Prostate gland (tissue), 2 donors: Measurements from ENCODE around the gene VWA1. TPM values are rescaled to one million over a fixed set of nuclear protein-coding genes. Genes with fewer than 3 reads are reported as not detected.
A peak's percentile ranks its signal among the peaks of the same experiment; 100 is the strongest.
"Not testable (repeated sequence)": the region's sequence is repeated elsewhere in the genome, so short reads cannot be mapped to it uniquely, and the experiment has no call there.

Experiments
- DNase-seq: peaks from one replicate; pipeline ENCODE4 v3.0.0-alpha.2; 2019; ENCODE audit warnings: low spot score
- H3K27ac ChIP-seq, 2 donors: fragments of 200-600 bp; sonication (generic); 2 replicates each; pipeline ENCODE4 v1.5.1; 2017 to 2019
- H3K27me3 ChIP-seq: fragments of 200-600 bp; sonication (generic); replicated peaks from 2 replicates; pipeline ENCODE4 v1.5.1; 2019; ENCODE audit not compliant: insufficient read depth
- H3K36me3 ChIP-seq, 2 donors: fragments of 200-600 bp; sonication (generic); 1 replicate in 1 of 2; 2 replicates in 1 of 2; pipeline versions ENCODE4 v1.5.1 to v1.8.1; 2017 to 2019
- H3K4me1 ChIP-seq: fragments of 200-600 bp; sonication (generic); replicated peaks from 2 replicates; pipeline ENCODE4 v1.5.1; 2019
- H3K4me3 ChIP-seq, 2 donors: fragments of 200-600 bp; sonication (generic); 2 replicates each; pipeline ENCODE4 v1.5.1; 2017 to 2019
- H3K9me3 ChIP-seq: fragments of 200-600 bp; sonication (generic); 2 replicates; pipeline ENCODE4 v1.5.1; 2017
- CTCF ChIP-seq, 4 experiments: fragments of 200-600 bp in 2 of 4; fragments of 450-650 bp in 2 of 4; sonication (generic) in 2 of 4; IDR thresholded peaks; 1 replicate in 3 of 4; 2 replicates in 1 of 4; pipeline ENCODE4 v1.5.1; 2016 to 2019; ENCODE audit warnings: antibody characterized with exemption in 4 of 4, mild to moderate bottlenecking in 2 of 4, moderate library complexity in 2 of 4
- POLR2A ChIP-seq: fragments of 450-650 bp; IDR thresholded peaks from one replicate; pipeline ENCODE4 v1.6.1; 2016; ENCODE audit warnings: antibody characterized with exemption, mild to moderate bottlenecking
- POLR2AphosphoS5 ChIP-seq: sonication (generic); formaldehyde crosslinking; IDR thresholded peaks from one replicate; pipeline ENCODE4 v1.6.1; 2017; ENCODE audit warnings: antibody characterized with exemption
- WGBS: methylation state at CpG from one replicate; pipeline ENCODE4 v1.1.5; 2018; 5-methylcytosine and 5-hydroxymethylcytosine counted together
- intact Hi-C: fragments of 100-400 bp; cut with DNase I; formaldehyde crosslinking; loops from one replicate; pipeline ENCODE4 v1.14.2; 2022
- total RNA-seq, 2 donors: library from RNA; depleted of rRNA; stranded (reverse); fragments of >200 nt; gene quantifications; one replicate each; pipeline ENCODE4 v1.1.0, GENCODE V29; 2016

The VWA1 gene
- total RNA-seq, 2 donors from 2014 or later, result 191 to 227 TPM

- intact Hi-C loops, result no loop called here
- no peak for DNase-seq
- Histone ChIP-seq H3K27me3 (no peaks in the 10 kb centered on the region), H3K4me3 (no peak overlapping the region), H3K9me3 (no peaks in the 10 kb centered on the region), H3K4me1 (no peaks in the 10 kb centered on the region), H3K36me3 (no peaks in the 10 kb centered on the region), H3K27ac (no peak overlapping the region)
- TF ChIP-seq CTCF (IDR thresholded peaks at IDR 0.05) (no peak), POLR2AphosphoS5 (no peak), POLR2A (no peak)
- 92% methylated on average over 13 of the region's 13 CpGs for WGBS
Observed at GRCh38 chr1:1411626-1412025, 23.9 kb upstream of the VWA1 start.

- DNase-seq, H3K27ac ChIP-seq, H3K36me3 ChIP-seq, H3K4me1 ChIP-seq, intact Hi-C loops, H3K27me3 ChIP-seq, H3K4me3 ChIP-seq, H3K9me3 ChIP-seq: not testable (repeated sequence)
- 96% methylated on average over 11 of the region's 11 CpGs for WGBS
Observed at GRCh38 chr1:1412311-1412902, 23.1 kb upstream of the VWA1 start.

- no peaks in the 10 kb centered on the region for H3K9me3 ChIP-seq
- intact Hi-C loops, result no loop called here
- H3K27ac ChIP-seq, result no peak overlapping the region
- H3K4me1 ChIP-seq, result peaks cover 3% of the 10 kb centered on the region
- no peaks in the 10 kb centered on the region for H3K27me3 ChIP-seq
- DNase-seq, result no peak
- 78% methylated on average over 13 of the region's 13 CpGs for WGBS
- no peak overlapping the region for H3K4me3 ChIP-seq
- no peaks in the 10 kb centered on the region for H3K36me3 ChIP-seq
- no peak for TF ChIP-seq POLR2A
- no peak for TF ChIP-seq POLR2AphosphoS5
- TF ChIP-seq CTCF (IDR thresholded peaks at IDR 0.05), result no peak
Observed at GRCh38 chr1:1415751-1416150, 19.7 kb upstream of the VWA1 start.

- H3K4me1 ChIP-seq, H3K27me3 ChIP-seq, H3K4me3 ChIP-seq, H3K36me3 ChIP-seq, H3K9me3 ChIP-seq, DNase-seq, intact Hi-C loops: not testable (repeated sequence)
- H3K27ac ChIP-seq, result peak overlapping the region in 1 of 2 donors; percentile 80
- 42% methylated on average over 5 of the region's 5 CpGs for WGBS
Observed at GRCh38 chr1:1417396-1417795, 18.1 kb upstream of the VWA1 start.

- TF ChIP-seq POLR2AphosphoS5, result peak; percentile 15
- H3K4me3 ChIP-seq, H3K27me3 ChIP-seq, DNase-seq, intact Hi-C loops, H3K9me3 ChIP-seq, H3K36me3 ChIP-seq, H3K4me1 ChIP-seq: not testable (repeated sequence)
- peak overlapping the region; percentile 80 to 83 for H3K27ac ChIP-seq
- 56% methylated on average over 25 of the region's 25 CpGs for WGBS
Observed at GRCh38 chr1:1417825-1418463, 17.5 kb upstream of the VWA1 start.

- Histone ChIP-seq H3K4me3 (no peak overlapping the region), H3K4me1 (peaks cover 6% of the 10 kb centered on the region), H3K27me3 (no peaks in the 10 kb centered on the region), H3K9me3 (no peaks in the 10 kb centered on the region), H3K36me3 (no peaks in the 10 kb centered on the region), H3K27ac (peak overlapping the region; percentile 80 to 83)
- no peak for TF ChIP-seq CTCF (IDR thresholded peaks at IDR 0.05)
- no peak for TF ChIP-seq POLR2A
- TF ChIP-seq POLR2AphosphoS5, result no peak
- WGBS, result 66% methylated on average over 26 of the region's 26 CpGs
- no peak for DNase-seq
- intact Hi-C loops, result no loop called here
Observed at GRCh38 chr1:1418464-1419362, 16.8 kb upstream of the VWA1 start.
